SK-N-SH (cell line): Measurements from ENCODE around the gene NYNRIN. TPM values are rescaled to one million over a fixed set of nuclear protein-coding genes. Genes with fewer than 3 reads are reported as not detected.

Experiments
- CTCF ChIA-PET: fragments of 300-600, 350-600 bp; formaldehyde crosslinking; extraction: SDS; loops from one replicate; lab custom pipeline; 2021; lab: Yijun Ruan, JAX
- POLR2A ChIA-PET: fragments of 350-600 bp; sonication (Branson Sonifier 250); formaldehyde crosslinking; extraction: SDS; loops from one replicate; lab custom pipeline; 2020; ENCODE audit warnings: antibody characterized with exemption, inconsistent platforms; lab: Yijun Ruan, JAX
- DNase-seq: peaks from one replicate; pipeline ENCODE4 v3.0.0; 2012
- H2AFZ ChIP-seq: fragments of 200-600 bp; sonication (generic); 2 replicates; pipeline ENCODE4 v1.8.1; 2016; ENCODE audit warnings: antibody characterized with exemption, mild to moderate bottlenecking, low read depth
- H3F3A ChIP-seq: fragments of 200-600 bp; sonication (generic); replicated peaks from 2 replicates; pipeline ENCODE3; 2016; ENCODE audit warnings: antibody characterized with exemption, mild to moderate bottlenecking; ENCODE audit not compliant: insufficient read depth
- H3K27ac ChIP-seq, 2 experiments: fragments of 200-500 bp in 1 of 2; fragments of 200-600 bp in 1 of 2; sonication (Bioruptor generic) in 1 of 2; sonication (generic), shearing (Covaris generic) in 1 of 2; 2 replicates each; pipeline versions ENCODE4 v1.5.1 to v1.6.1; 2014 to 2016; ENCODE audit warnings: low read depth in 2 of 2, inconsistent platforms in 1 of 2, low read length in 1 of 2, mild to moderate bottlenecking in 1 of 2, mixed read lengths in 1 of 2
- H3K27me3 ChIP-seq: fragments of 200-600 bp; sonication (generic), shearing (Covaris generic); 2 replicates; pipeline ENCODE4 v1.6.1; 2016; ENCODE audit warnings: mixed run types; ENCODE audit not compliant: insufficient read depth
- H3K36me3 ChIP-seq, 2 experiments: fragments of 200-500 bp in 1 of 2; fragments of 200-600 bp in 1 of 2; sonication (Bioruptor generic) in 1 of 2; sonication (generic) in 1 of 2; replicated peaks in 1 of 2; 2 replicates each; pipeline versions ENCODE3 to v1.5.1; 2014 to 2016; ENCODE audit warnings: low read length in 1 of 2, mild to moderate bottlenecking in 1 of 2; ENCODE audit not compliant: insufficient read depth in 2 of 2, control insufficient read depth in 1 of 2
- H3K4me1 ChIP-seq, 2 experiments: fragments of 200-500 bp in 1 of 2; fragments of 200-600 bp in 1 of 2; sonication (Bioruptor generic) in 1 of 2; sonication (generic), shearing (Covaris generic) in 1 of 2; 2 replicates each; pipeline versions ENCODE4 v1.5.1 to v1.6.1; 2014 to 2016; ENCODE audit warnings: low read depth in 1 of 2, low read length in 1 of 2, mixed run types in 1 of 2; ENCODE audit not compliant: insufficient read depth in 2 of 2, control insufficient read depth in 1 of 2
- H3K4me2 ChIP-seq: fragments of 200-600 bp; sonication (generic), shearing (Covaris generic); 2 replicates; pipeline ENCODE4 v1.6.1; 2017; ENCODE audit warnings: mixed run types
- H3K4me3 ChIP-seq, 2 experiments: fragments of 200-500 bp in 1 of 2; fragments of 200-600 bp in 1 of 2; sonication (Bioruptor generic) in 1 of 2; sonication (generic), shearing (Covaris generic) in 1 of 2; 2 replicates each; pipeline versions ENCODE4 v1.5.1 to v1.8.1; 2014 to 2016; ENCODE audit warnings: low read depth in 2 of 2, inconsistent platforms in 1 of 2, low read length in 1 of 2, mild to moderate bottlenecking in 1 of 2, mixed read lengths in 1 of 2, moderate library complexity in 1 of 2
- H3K79me2 ChIP-seq: fragments of 200-600 bp; sonication (generic); 2 replicates; pipeline ENCODE4 v1.8.1; 2017; ENCODE audit warnings: mild to moderate bottlenecking; ENCODE audit not compliant: insufficient read depth
- H3K9ac ChIP-seq: fragments of 200-600 bp; sonication (generic); 2 replicates; pipeline ENCODE4 v1.6.1; 2017; ENCODE audit warnings: mixed run types
- H3K9me2 ChIP-seq: fragments of 200-600 bp; sonication (generic); 2 replicates; pipeline ENCODE4 v1.6.1; 2017; ENCODE audit warnings: mixed run types
- H3K9me3 ChIP-seq: fragments of 200-600 bp; sonication (generic); 2 replicates; pipeline ENCODE4 v1.6.1; 2017; ENCODE audit warnings: mixed run types, mild to moderate bottlenecking, moderate library complexity
- H4K20me1 ChIP-seq: fragments of 200-600 bp; sonication (generic); 2 replicates; pipeline ENCODE4 v1.6.1; 2017; ENCODE audit warnings: mild to moderate bottlenecking, mixed run types; ENCODE audit not compliant: insufficient read depth
- CHD2 ChIP-seq: fragments of 150-350 bp; IDR thresholded peaks from 2 replicates; pipeline ENCODE4 v1.6.1; 2018; ENCODE audit warnings: low read length; ENCODE audit not compliant: partially characterized antibody
- ELF1 ChIP-seq: IDR thresholded peaks from 2 replicates; pipeline ENCODE4 v1.4.0; 2012
- EP300 ChIP-seq, 2 experiments: IDR thresholded peaks; 2 replicates each; pipeline versions ENCODE4 v1.4.0 to v1.6.1; 2012; ENCODE audit warnings: borderline replicate concordance in 1 of 2, low read depth in 1 of 2, low read length in 1 of 2
- FOSL2 ChIP-seq: IDR thresholded peaks from 2 replicates; pipeline ENCODE4 v1.4.0; 2012; ENCODE audit warnings: low read depth, mild to moderate bottlenecking, moderate library complexity, borderline replicate concordance
- MAX ChIP-seq: IDR thresholded peaks from 2 replicates; pipeline ENCODE4 v1.4.0; 2012; ENCODE audit warnings: low read depth
- MEF2A ChIP-seq: IDR thresholded peaks from 2 replicates; pipeline ENCODE4 v1.4.0; 2012; ENCODE audit warnings: low read depth, borderline replicate concordance
- MXI1 ChIP-seq: IDR thresholded peaks from 2 replicates; pipeline ENCODE4 v1.6.1; 2012; ENCODE audit warnings: mild to moderate bottlenecking, low read depth, low read length, improper control_type of control experiment
- NRF1 ChIP-seq: IDR thresholded peaks from 2 replicates; pipeline ENCODE4 v1.6.1; 2012; ENCODE audit warnings: low read depth, mild to moderate bottlenecking, low read length
- POLR2AphosphoS5 ChIP-seq: IDR thresholded peaks from 2 replicates; pipeline ENCODE4 v1.6.1; 2012; ENCODE audit warnings: low read depth, low read length
- RCOR1 ChIP-seq: fragments of 150-350 bp; IDR thresholded peaks from 2 replicates; pipeline ENCODE4 v1.6.1; 2017; ENCODE audit warnings: antibody characterized with exemption, low read length
- REST ChIP-seq: IDR thresholded peaks from 2 replicates; pipeline ENCODE4 v1.6.1; 2012; ENCODE audit warnings: mild to moderate bottlenecking, low read depth, low read length, moderate library complexity
- RFX5 ChIP-seq: IDR thresholded peaks from 2 replicates; pipeline ENCODE4 v1.6.1; 2012; ENCODE audit warnings: mild to moderate bottlenecking, improper control_type of control experiment, low read length
- SMC3 ChIP-seq: IDR thresholded peaks from 2 replicates; pipeline ENCODE4 v1.6.1; 2012; ENCODE audit warnings: low read depth, low read length, improper control_type of control experiment
- TAF1 ChIP-seq: IDR thresholded peaks from 2 replicates; pipeline ENCODE4 v1.6.1; 2012; ENCODE audit warnings: low read depth, mild to moderate bottlenecking, low read length, moderate library complexity, borderline replicate concordance
- TCF12 ChIP-seq: IDR thresholded peaks from 2 replicates; pipeline ENCODE4 v1.4.0; 2012
- TEAD4 ChIP-seq: IDR thresholded peaks from 2 replicates; pipeline ENCODE4 v1.4.0; 2012; ENCODE audit warnings: mild to moderate bottlenecking, borderline replicate concordance; ENCODE audit not compliant: insufficient read depth
- USF1 ChIP-seq: IDR thresholded peaks from 2 replicates; pipeline ENCODE4 v1.4.0; 2012; ENCODE audit warnings: low read depth, borderline replicate concordance
- YY1 ChIP-seq: IDR thresholded peaks from 2 replicates; pipeline ENCODE4 v1.4.0; 2012; ENCODE audit warnings: low read depth, mild to moderate bottlenecking
- WGBS: methylation state at CpG from one replicate; pipeline ENCODE4 v1.1.6; 2017; ENCODE audit warnings: low lambda C conversion rate; 5-methylcytosine and 5-hydroxymethylcytosine counted together
- polyA plus RNA-seq, 3 experiments: library from polyadenylated mRNA; depleted of rRNA; stranded (reverse); fragments of >200 nt; gene quantifications; 2 replicates each; pipeline ENCODE4 v1.2.3, GENCODE V29; 2012

Gene NYNRIN
- polyA plus RNA-seq, 1 of the 3 experiments (the other 2 are of a cell fraction) = 4.8 TPM

- Histone ChIP-seq H3K9ac (no peak overlapping the region), H3K9me3 (no peaks in the 10 kb centered on the region), H3K79me2 (no peaks in the 10 kb centered on the region), H3K4me2 (no peak overlapping the region), H3K36me3 (peaks cover 0 to 4% of the 10 kb centered on the region in 2 experiments), H2AFZ (no peak overlapping the region), H3K9me2 (no peaks in the 10 kb centered on the region), H3K27me3 (no peaks in the 10 kb centered on the region), H3K4me3 (no peak overlapping the region), H3K4me1 (peaks cover 0 to 8% of the 10 kb centered on the region in 2 experiments; a peak in 1 of 4 replicates), H3F3A (peaks cover 7% of the 10 kb centered on the region), H3K27ac (no peak overlapping the region), H4K20me1 (no peaks in the 10 kb centered on the region)
- TF ChIP-seq REST = no peak
- no peak for TF ChIP-seq TCF12
- TF ChIP-seq ELF1 = no peak
- no peak for TF ChIP-seq MAX
- TF ChIP-seq SMC3 = no peak
- no peak for TF ChIP-seq YY1
- TF ChIP-seq FOSL2 = no peak
- no peak for TF ChIP-seq CHD2
- WGBS = 78% methylated on average over 6 of the region's 6 CpGs
- CTCF ChIA-PET = interaction anchor here (0.6 to 5.8 kb wide), 5 partner anchors 24 to 73 kb away, joined by 3 to 38 read pairs (median 26); partner anchors contain the start of genes CBLN3 and KHNYN
- DNase-seq = no peak
- POLR2A ChIA-PET = interaction anchor here (1.0 to 1.7 kb wide), 2 partner anchors 13 to 25 kb away, joined by 3 to 4 read pairs; no protein-coding TSS in a partner anchor
Observed at GRCh38 chr14:24406416-24406815, 7.6 kb downstream of the NYNRIN start.

GRCh38 chr14:24407608-24408325, 9.0 kb downstream of the NYNRIN start:
- no peak overlapping the region for H2AFZ ChIP-seq
- DNase-seq = no peak
- H3F3A ChIP-seq = peaks cover 7% of the 10 kb centered on the region
- H3K4me1 ChIP-seq = no peaks in the 10 kb centered on the region; a peak in 1 of 4 replicates
- H3K4me2 ChIP-seq = no peak overlapping the region
- no peak overlapping the region for H3K9ac ChIP-seq
- no peaks in the 10 kb centered on the region for H3K79me2 ChIP-seq
- CTCF ChIA-PET = interaction anchor here (1.2 to 5.8 kb wide), 6 partner anchors 20 to 75 kb away, joined by 3 to 38 read pairs (median 26); partner anchors contain the start of genes CBLN3 and KHNYN
- H3K27me3 ChIP-seq = no peaks in the 10 kb centered on the region
- H3K4me3 ChIP-seq = no peak overlapping the region
- no peaks in the 10 kb centered on the region for H3K9me2 ChIP-seq
- no peaks in the 10 kb centered on the region for H3K9me3 ChIP-seq
- POLR2A ChIA-PET = interaction anchor here (1.7 kb wide), 1 partner anchor 23 kb away, joined by 3 read pairs; no protein-coding TSS in a partner anchor
- peaks cover 0 to 4% of the 10 kb centered on the region in 2 experiments for H3K36me3 ChIP-seq
- no peaks in the 10 kb centered on the region for H4K20me1 ChIP-seq
- no peak overlapping the region for H3K27ac ChIP-seq
- WGBS = 55% methylated on average over 2 of the region's 18 CpGs
- TF ChIP-seq FOSL2 (no peak), POLR2AphosphoS5 (no peak), TEAD4 (no peak), USF1 (no peak), SMC3 (no peak), MEF2A (no peak), EP300 (IDR thresholded peaks at IDR 0.05; ENCODE audit: borderline replicate concordance in 1 of 2, low read depth in 1 of 2, low read length in 1 of 2) (no peak), RFX5 (no peak), TAF1 (no peak), MAX (no peak), RCOR1 (no peak), NRF1 (no peak), ELF1 (no peak), MXI1 (no peak)
- TF ChIP-seq, all 33 proteins: peak for 0
